ENCODE measurements around the gene GALK2. TPM values are rescaled to one million over a fixed set of nuclear protein-coding genes. Genes with fewer than 3 reads are reported as not detected.

The GALK2 gene
- 29.4 and 46.4 TPM in 2 replicates for total RNA-seq (2014; rRNA removed; shearing (Covaris generic))

DNA sequence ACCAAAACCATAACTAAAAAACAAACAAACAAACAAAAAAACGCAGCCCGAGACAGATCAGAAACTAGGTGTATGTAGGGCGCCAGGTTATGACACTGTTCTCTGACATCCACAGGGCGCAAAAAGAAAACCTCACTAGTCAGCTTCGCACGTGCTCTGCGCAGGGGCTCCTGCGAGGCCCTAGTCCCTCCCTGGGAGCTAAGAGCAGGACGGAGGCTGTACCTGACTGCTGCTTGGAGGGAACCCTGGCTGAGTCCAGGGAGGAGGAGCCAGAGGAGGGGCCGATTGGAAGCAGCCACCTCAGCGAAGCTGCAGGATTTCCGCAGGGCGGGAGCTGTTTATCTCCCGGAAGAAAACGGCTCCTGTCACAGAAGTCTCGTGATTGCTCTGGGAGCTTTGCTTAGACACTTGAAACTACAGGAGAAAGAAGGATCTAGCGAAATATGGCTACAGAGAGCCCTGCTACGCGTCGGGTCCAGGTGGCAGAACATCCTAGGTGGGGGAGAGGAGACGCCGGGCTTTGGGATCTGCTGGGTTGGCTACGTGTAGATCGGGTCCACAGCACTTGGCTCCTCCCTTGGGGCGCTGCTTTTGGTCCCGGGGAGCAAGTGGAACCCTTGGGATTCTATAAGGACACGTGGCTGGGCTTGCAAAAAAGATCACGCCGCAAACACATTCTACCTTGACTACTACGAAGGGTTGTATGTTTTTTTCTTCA is at the start of gene GALK2:
GALK2 (plus strand) TSS at position 368 of the 718 bp plus-strand sequence; CDS start at position 444, 76 bp downstream.
- peak; percentile 86 for DNase-seq (ENCODE audit: low read depth)

DNA sequence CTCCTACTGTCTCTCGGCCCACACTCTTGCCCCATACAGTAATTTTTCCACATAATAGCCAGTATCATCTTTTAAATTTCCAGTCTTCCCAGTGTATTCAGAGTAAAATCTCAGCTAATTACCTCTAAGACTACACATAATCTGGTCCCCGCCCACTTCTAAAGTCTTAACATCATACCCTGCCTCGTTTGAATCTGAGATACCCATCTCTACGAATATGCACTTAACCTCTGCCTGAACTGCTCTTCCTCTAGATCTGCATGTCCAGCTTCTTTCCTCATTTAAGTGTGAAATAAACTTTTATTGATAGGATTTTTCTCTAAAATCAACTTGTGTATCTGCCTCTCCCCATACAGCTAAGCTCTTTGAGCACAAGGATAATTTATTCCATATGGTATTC is 49.2 kb upstream of the GALK2 start:
- DNase-seq (ENCODE audit: low read depth) = no peak

DNA sequence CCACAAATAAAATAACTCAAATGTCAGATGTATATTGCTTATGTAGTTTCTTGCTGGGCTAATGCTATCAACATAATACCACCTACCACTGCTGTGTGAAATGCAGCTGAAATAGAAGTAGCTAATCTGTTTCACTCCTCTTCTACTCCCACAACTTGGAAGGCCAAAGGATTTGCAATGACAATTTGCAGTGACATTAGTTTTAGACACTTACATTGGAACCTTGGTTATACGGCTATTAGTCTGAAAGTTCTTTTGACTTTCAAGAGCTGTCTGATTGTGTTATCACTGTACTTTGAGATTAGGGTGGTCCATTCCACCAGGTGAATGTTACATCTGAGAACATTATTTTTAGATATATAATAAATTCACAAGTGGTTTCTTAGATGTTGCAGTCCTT is 48.1 kb upstream of the GALK2 start:
- no peak for DNase-seq (ENCODE audit: low read depth)

DNA sequence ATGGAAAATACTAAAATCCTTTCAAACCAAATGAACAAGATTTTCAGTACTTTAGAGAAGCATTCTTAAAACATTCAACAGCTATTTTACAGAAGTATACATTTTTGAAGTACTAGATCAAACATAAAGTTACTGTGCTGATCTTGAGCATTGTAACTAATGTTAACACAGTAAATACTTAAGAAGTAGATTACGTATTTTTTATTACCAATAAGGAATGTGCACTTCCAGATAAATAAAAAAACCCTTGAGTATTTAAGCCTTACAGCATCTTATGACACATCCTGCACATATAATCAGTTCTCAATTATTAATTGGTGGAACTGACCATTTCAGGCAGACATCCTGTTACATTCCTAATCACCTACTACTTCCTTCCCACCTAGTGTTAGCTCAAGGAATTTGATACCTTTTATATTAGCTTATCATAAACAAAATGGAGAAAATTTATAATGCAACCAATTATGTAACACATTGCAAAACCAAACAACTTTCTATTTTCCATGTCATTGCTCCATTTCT is 47.4 kb upstream of the GALK2 start:
- no peak for DNase-seq (ENCODE audit: low read depth)

DNA sequence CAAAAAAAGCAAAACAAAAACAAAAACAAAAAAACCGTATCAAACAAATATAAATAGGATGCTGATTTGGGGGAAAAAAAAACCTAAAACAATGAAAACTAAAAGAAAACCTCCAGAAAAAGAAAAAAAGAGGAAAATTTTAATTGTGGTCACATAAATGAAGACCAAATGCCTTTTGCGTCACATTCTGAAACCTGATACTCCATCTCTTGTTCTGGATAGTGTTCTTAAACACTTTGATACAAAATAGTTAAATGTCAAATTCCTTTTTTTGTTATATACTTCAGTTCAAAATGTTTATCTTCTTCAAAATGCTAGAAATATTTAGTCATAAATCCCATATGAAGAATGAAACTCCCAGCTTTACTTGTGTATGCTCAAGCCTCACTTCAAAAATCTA is 45.7 kb upstream of the GALK2 start:
- DNase-seq (ENCODE audit: low read depth) = no peak

DNA sequence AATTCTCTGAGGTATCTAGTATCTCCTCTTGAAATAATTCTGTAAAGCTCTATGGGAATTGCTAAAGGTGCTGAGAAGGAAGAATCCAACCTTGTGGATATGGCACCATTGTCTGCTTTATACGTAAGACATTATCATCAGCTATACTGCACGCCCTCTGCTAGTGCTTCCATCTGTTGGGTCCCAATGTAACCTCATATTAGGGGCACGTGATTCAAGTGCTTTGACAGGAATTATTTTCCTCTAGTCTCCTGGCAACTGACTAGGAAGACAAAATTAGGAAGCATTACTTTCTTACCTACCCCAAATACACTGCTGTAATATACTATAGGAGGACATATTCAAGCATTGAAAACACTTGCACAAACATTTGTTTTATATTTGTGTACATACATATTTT is 38.6 kb upstream of the GALK2 start:
- DNase-seq (ENCODE audit: low read depth) = no peak

DNA sequence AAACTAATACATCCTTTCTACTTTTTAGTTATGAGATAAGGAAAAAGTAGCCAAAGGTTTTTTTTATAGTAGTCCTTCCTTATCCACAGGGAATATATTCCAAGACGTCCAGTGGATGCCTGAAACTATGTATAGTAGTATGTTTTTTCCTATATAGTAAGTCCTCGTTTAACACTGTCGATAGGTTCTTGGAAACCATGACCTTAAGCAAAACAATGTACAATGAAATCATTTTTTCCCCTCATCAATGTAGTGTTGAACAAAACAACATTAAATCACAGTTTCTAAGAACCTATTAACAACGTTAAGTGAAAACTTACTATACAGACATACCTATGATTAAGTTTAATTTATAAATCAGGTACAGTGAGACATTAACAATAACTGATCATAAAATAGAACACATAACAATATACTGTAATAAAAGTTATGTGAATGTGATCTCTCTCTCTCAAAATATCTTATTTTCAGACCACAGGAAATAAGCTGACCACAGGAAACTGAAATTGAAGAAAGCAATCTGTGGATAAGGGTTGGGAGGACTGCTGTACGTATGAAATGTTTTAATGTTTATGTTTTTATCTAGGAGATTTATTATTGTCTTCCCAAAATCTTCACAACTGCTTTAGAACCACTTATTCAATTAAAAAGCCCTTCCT is 35.2 kb upstream of the GALK2 start:
- peak; percentile 15 for DNase-seq (ENCODE audit: low read depth)

DNA sequence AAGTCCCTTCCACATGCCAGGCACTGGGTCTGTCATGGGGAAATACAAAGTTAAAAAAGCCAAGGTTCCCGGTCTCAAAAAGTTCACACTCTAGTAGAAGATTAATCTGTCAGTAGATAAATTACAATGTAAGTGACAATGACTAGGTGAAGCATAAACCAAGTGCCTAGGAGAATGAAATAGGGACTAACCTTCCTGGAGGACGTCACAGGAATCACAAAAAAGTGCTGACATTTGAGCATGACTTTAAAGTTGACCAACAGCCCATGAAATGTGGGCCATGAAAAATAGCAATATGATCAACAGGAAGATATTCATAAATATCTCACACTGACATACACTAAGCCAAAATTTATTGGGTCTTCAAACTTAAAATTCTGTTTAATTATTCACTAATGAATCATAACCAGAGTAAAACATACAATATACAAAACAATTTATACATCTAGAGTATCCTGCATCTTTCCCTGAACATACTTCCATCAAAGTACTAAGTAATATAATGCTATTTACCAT is 34.6 kb upstream of the GALK2 start:
- peak; percentile 11 for DNase-seq (ENCODE audit: low read depth)

DNA sequence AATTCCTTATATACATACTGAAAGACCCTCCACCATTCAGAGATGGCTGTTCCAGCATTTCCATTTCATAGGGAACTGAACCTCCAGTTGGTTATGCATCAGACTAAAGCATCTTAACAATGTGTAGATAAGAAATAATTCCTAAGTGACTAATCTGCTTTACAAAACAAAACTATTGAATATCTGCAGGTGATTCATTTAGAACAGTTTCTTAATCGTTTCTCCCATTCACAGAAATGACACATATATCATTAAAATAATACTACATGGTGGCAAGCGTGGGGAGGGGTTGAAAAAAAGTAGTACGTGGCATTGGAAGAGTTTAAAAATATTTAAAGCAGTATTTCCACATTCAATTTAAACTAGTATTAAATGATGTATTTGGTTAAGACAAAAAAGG is 34.1 kb upstream of the GALK2 start:
- peak; percentile 82 for DNase-seq (ENCODE audit: low read depth)

DNA sequence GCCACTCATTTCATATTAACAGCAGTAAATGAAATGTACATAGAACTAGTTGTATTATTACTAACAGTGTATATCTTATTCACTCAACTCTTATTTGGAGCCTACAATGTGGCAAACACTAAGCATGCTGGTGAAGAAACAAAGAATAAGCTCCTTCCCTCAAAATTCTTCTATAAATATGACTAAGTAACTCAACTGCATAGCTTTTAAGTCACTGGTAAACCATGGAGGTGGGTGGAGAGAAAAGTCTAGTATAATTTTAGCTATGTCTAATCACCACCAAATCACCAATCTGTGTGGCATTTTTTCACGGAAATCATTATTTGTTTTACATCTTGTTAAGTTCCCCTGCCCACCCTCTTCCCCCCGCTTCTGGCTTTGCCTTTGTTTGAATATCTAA is 32.2 kb upstream of the GALK2 start:
- DNase-seq (ENCODE audit: low read depth) = peak; percentile 25

DNA sequence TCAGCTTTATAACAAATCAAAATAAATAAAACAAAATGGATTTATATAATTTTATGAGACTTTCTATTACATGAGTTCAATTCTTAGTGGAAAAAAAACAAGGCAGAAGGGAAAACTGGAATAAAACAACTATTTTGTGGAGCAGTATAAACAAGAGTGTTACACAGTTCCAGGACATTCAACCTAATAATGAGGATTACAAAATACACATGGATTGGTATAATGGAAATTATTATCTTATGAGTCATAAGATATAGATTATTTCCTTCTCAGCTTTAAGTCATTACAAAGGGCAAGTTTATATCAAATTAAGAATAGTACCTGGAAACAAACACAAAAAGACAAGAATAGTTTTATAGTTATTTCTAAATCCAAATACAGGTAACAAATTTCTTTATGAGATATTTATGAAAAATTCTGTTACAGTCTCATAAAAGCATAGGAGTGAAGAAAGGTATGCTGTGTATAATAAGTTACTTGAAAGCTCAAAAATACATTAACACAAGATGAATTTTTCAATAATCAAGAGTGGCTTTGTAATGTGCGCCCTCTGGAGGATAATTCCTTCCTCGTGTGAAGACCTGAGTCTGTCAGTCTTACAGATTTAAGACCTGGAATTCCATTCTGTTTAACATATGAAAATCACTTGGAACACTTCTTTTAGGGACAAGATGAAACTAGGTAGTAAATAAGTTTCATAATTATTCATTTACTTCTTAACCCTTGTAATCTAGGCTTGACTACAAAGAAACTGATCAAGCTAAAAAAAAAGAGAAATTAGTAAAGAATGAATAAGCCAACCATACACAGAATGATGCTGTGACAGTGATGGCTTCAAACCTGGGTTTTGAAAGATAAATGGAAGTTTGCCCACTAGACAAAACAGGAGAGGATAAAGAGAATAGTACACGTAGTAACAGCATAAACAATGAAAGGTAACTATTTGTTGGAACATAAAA is 24.1 kb upstream of the GALK2 start:
- DNase-seq (ENCODE audit: low read depth) = peak; percentile 60

DNA sequence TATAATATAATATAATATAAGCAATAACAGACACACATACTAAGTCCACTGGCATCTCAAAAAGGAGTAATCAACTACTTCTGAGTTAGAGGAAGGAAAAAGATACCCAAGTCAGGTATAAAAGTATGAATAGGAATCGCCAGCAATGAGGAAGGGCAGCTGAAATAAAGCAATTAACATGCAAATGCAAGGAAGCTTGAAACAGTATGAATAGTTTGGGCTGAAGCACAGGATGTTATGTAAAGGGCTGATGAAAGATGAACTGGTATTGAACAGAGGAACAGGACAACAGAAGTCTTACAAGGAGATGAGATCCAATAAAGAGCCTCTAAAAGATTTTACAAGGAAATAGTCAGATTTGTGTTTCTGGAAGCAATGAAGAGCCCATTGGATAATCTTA is 21.7 kb upstream of the GALK2 start:
- DNase-seq (ENCODE audit: low read depth) = no peak

DNA sequence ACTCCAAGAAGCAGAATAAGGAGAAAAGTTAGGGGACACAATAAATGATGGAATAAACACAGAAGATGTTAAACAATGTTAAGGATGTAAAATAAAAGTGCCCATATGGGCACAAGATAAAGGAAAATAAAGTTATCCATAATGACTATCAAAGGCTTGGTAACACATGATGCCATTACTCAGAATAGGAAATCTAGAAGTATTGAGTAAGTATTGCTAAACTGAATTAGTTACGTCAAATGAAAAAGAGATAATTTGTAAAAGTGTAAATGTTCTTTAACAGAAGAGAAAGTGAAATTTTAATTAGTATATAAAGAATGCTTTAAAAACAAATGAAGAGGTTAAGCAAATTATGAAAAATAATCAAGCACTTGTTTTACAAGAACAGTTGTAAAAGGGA is 21.3 kb upstream of the GALK2 start:
- DNase-seq (ENCODE audit: low read depth) = no peak

DNA sequence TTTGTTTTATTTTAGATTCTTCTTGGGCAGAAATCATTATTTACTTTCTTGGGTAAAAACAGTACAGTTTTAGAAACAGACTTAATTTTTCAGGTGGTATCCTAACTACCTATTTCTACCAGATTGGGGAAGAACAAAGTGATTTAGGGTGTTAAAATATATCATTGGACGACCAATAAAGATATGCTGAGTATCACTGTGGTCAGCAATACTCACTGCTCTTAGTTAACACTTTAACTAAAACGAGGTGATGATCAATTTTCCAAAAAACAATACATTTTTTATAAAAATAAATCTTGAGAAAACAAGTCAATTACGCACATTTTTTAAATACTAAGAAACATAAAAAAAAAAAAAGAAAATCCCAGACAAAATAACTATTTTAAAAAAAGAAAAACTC is 18.2 kb upstream of the GALK2 start:
- DNase-seq (ENCODE audit: low read depth) = no peak

DNA sequence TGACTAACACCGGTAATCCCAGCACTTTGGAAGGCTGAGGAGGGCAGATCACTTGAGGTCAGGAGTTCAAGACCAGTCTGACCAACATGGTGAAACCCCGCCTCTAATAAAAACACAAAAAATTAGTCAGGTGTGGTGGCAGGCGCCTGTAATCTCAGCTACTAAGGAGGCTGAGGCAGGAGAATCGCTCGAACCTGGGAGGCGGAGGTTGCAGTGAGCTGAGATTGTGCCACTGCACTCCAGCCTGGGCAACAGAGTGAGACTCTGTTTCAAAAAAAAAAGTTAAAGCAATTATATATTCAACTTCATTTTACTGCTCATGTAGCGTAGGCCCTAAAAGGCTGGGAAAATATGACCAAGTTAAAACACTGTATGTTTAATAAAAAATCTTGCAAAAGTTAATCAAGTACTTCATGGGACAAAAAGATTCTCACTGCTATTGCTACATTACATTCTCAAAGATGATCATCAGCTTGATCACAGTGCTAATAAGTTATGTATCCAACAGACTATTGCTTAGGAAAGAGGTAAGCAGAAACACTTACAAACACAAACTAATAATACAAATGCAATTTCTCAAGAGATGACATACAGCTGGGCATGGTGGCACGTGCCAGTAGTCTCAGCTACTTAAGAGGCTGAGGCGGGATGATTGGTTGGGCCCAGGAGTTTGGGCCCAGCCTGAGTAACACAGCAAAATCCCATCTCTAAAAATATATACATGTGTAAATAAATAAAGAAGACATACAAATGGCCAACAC is 17.3 kb upstream of the GALK2 start:
- DNase-seq (ENCODE audit: low read depth) = peak; percentile 23

DNA sequence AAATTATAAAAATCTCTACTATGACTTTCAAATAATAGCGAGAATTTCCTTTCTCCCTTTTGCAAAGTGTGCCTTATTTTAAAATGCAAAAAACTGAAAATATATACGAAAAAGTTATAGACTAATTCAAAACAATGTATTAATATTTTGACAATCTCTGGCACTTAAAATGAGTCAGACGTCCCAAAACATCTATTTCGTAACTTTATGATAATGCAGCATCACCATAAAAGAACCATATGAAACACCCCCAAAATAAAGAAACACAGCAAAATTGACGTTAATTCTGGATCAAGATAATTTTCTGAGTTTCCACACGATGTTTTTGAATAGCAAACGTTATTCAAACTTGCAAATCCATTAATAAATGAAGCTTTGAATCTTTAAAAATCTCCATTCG is 15.7 kb upstream of the GALK2 start:
- no peak for DNase-seq (ENCODE audit: low read depth)

DNA sequence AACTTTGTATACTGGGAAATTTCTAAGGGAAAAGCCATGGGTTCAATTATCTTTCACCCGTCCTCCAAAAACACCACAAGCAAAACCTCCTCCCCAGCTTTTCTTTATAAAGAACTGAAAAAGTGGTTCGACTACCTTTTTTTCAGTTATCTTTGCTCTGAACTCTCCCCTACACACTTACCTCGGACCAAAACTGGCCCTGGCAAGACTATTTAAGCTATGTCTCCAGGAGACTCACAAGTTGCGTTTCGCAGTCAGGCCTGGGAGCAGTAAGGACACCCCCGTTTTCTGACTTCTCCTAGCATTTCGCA is 15.3 kb upstream of the GALK2 start:
- no peak for DNase-seq (ENCODE audit: low read depth)

DNA sequence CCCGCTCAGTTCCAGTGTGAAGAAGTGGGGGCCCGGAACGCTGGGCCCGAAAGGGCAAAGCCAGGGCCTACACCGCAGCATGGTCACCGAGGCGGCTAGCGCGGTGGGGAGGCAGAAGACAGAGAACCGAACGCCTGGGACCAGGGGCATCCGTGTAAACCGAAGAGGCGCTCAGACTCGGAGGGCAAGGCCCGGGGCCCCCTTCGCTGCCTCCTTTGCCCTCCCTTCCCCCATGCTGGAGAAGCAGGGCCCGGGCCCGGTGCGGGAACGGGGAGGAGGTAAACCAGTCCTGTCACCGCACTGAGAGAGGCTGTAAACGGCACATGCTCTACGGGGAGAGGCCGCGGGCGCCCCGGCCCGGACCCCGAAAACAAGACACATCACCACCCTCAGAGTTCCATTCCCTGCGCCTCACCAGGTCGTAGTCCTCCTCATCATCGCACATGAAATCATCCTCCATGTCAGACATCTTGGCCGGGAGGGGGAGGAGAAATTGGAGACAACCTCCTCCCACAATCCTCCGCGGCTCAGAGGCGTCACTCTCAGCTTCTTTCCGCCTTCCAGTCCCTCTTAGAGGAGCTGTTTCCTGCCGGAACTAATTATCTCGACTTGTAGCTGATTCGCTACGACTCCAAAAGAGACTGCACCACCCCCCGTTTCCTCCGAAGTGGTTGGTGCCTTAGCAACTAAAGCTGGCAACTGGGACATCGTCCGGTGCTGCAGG is 14.8 kb upstream of the GALK2 start, which contains the start of gene COPS2:
COPS2 (minus strand) TSS at position 490 of the 724 bp plus-strand sequence; CDS start at position 469, 21 bp downstream.
- peak; percentile 97 for DNase-seq (ENCODE audit: low read depth)

DNA sequence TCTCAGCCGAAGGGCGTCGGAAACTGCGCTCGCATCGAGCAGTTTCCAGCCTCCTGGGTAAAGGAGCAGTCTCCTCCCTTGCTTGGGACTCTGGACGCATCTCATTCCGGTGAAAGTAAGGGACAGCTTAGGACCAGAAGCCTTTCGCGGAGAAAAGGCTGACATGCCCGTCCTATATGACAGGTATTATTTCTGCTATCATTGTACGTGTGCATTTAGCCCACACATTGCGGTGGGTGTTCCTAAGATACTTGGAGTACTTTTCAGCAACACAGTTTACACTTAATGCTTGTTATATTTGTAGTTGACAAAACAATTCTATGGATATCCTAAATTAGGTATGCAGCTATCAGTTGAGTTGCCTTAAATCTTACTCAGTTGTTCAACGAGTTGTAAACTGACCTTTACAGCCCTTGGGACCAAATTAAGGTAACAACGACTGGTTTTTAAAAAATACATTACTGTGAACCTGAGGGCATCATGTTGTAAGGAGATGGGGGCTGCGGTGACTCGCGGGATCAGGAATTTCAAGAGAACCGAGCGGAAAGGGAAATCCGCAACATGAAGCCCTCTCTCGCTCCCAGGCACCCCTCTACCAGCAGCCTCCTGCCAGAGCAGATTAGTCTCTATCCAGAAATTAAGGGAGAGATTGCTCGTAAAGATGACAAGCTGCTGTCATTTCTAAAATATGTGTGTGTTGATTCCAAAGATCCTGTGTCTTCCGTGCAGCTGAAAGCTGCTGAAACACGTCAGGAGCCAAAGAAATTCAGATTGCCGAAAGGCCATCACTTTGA is 14.0 kb upstream of the GALK2 start:
- DNase-seq (ENCODE audit: low read depth) = peak; percentile 42

DNA sequence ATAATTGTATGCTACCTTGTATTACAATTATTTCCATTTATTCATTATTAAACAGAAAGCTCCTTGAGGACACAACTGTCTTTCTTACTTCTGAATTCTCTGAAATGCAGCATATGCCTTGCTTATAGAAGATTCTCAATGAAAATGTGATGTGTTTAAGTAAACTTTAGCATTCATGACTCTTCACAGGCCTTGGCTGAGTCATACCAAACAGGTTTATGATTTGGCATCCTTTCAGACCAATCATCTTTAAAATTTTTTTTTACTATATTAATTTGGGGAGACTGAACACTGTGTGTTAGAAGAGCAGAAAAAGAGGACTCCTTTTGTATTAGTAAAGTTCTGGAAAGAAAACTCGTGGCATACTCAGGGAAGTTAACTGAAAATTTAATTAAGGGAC is 6.4 kb upstream of the GALK2 start:
- DNase-seq (ENCODE audit: low read depth) = no peak

All from M059J (cell line).